NCI-H1694 (cell line): ENCODE measurements around the gene TESPA1.

ENCODE experiments used
- DNase-seq: peaks from one replicate; lab custom pipeline; 2025; lab: John Stamatoyannopoulos, UW

Gene TESPA1

DNA sequence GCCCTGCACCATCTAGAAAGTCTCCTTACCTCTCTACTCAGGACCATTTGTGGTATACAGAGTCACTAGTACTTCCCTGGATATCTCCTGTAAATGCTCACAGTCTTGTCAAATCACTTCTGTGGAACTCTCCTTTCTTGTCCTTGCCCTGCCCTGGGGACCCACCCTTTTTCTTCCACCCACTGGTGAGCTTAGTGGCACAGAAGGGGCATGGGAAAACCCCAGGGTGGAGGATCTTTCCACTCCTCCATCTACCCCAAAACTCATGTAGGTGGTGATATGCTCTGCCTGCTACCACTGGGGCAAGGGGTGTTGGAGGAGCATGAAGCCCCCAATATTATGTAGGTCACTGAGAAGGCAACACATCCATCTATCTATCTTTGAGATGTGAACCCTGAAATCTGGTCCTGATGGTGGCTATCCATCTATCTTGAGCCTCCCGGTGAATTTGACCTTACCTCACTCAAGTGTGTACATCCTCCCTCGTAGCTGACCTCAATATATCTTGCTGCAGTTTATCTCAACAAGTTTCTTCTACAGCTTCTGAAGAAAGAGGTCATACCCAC, 943 bp downstream of the TESPA1 start:
- DNase-seq = no peak

- no peak for DNase-seq
Observed at GRCh38 chr12:54981796-54982195, 2.8 kb downstream of the TESPA1 start.

- DNase-seq = no peak
Observed at GRCh38 chr12:54980341-54980740, 4.2 kb downstream of the TESPA1 start.

DNA sequence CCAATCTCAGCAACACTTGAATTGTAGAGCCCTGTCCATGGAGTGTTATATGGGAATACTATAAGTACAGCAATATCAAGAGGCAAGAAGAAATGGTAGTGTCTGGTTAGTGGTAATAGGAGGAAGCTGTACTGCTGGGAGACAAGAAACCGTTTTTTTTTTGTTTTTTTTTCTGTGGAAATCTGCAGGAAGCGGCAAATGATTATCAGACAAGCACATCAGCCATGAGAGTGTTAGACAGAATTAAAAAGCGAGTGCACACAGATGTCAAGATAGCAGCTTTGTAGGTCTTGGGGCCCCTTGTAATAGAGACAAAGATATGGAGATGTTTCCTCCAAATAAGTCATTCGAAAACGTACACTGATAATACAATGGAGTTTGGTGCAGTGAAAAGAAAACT, 6.7 kb downstream of the TESPA1 start:
- no peak for DNase-seq

- no peak for DNase-seq
Observed at GRCh38 chr12:54977155-54977554, 7.4 kb downstream of the TESPA1 start.

GRCh38 chr12:54975875-54976274, 8.7 kb downstream of the TESPA1 start:
- no peak for DNase-seq

DNA sequence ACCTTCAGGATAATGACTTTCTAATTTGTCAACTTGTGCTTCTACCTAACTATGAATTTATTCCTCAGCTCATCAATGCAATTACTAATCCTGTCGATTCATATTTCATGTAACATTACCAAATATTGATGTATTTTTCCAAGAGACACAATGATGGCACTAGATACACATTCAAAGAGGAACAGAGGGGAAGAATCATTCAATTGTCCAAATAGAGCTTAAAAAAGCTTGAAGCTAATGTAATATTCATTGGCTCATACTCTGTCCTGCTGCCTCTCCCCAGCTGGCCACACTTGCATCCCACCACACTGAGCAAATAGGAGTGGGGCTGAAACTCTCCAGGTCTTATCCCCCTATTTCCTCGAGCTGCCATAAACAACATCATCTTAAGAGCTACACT, 9.3 kb downstream of the TESPA1 start:
- no peak for DNase-seq

- no peak for DNase-seq
Observed at GRCh38 chr12:54974279-54974678, 10.3 kb downstream of the TESPA1 start.

DNA sequence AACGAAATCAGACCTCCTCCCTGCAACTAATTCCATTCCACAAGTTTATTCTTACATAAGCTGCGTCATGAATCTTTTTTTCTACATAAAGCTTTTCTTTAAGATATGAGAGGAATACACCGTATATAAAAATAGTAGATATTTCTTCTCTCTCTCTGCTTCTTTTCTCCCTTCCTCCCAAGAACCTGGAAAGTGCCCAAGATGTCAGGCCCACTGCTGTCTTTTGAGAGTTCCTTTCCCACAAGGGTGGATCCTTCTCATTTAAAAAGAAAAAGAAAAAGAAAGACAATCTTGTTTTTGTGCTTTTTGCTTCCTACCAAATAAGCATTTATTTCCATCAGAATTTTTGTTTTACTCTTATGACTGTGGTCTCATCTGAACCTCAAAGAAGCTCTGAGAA, 11.0 kb downstream of the TESPA1 start:
- no peak for DNase-seq

- DNase-seq = no peak
Observed at GRCh38 chr12:54970741-54971140, 13.8 kb downstream of the TESPA1 start.

DNA sequence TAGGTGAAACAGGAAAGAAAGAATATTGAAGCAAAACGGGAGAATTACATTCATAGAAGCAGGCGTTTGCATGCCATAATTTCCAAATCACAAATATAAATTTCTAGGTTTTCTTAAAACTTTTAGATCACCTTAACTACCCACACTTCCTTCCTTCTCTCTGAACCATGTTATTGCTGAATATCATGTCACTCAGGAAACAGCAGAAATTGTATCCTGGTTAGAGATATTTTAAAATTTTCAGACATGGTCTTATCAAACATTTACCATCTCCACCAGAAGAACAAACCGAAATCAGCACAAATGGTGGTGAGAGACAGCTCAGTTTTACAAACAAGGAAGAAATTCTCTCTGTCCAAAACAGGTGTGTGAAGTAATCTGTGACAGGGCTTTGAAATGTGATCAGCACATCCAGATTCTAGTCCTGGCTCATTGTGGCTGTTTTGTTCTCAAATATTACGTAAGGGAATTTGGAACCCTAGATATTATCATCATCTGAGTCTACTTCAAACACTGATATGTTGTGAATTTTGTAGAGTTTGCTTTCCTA, 16.3 kb downstream of the TESPA1 start:
- no peak for DNase-seq

GRCh38 chr12:54967461-54967860, 17.1 kb downstream of the TESPA1 start:
- DNase-seq = no peak

- no peak for DNase-seq
Observed at GRCh38 chr12:54961190-54961589, 23.4 kb downstream of the TESPA1 start.

DNA sequence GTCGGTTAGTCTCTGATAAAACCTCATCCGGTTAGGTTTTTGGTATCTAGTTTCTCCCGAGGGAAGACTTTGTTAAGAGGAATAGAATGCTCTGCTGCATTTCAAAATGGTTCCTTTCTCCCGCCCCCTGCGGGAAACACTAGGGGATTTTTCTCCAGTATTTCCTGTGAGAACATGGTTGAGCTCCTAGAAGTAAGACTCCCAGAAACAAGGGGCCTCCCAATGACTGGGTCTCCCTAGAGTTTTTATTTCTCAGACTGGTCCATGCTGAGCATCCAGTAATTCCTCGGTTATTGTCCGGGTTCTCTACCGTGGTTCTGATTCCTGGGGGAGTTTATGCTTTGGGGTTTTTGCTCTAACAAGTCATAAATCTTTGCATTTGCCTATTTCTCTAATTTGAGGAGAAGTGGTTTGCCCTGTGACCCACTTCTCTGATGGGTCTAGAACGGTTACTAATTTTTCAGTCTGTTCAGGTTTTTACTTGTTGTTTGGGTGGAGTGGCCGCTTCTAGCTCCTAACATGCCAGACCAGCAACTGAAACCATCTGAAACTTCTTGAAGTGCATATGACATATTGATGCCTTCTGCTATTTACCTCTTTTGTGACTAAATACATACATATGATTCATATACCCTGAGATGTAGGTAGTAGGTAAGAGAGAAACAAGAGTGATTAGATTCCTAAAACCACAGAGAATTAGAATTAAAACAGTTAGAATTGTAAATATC, 25.1 kb downstream of the TESPA1 start:
- DNase-seq = no peak

GRCh38 chr12:54958048-54958658, 26.4 kb downstream of the TESPA1 start:
- peak; percentile 76 for DNase-seq

DNA sequence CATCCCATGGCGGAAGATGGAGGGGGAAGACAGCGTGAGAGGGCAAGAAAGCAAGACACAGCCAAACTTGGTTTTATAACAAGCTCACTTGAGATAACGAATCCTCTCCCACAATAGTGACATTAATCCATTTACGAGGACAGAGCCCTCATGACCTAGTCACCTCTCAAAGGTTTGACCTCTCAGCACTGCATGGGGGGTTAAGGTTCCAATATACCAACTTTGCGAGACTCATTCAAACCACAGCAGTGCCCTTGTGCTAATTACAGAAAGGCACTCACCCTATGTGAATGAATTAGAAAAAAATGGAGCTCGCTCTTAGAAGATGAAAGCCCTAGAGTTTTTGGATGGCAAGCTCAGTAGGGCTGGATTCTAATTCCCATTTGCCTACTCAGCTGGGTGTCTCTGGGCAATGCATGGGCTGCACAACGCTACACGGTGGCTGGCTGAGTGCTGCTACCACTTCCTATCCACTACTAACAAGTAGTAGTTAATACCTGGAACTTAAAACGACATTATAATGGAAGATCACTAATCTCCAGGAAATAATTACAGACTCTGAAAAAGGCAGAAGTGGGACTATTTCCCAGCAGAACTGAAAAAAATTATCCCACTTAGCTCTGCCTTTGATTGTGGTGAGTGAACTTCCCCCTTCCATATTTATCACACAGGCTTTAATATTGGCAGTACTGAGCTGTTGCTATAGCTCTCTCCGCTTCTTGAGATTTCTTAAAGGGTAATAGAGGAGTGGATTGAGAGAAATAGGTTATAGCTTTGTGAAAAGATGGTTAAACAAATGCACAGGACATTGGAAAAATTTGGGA, 27.5 kb downstream of the TESPA1 start:
- no peak for DNase-seq

DNA sequence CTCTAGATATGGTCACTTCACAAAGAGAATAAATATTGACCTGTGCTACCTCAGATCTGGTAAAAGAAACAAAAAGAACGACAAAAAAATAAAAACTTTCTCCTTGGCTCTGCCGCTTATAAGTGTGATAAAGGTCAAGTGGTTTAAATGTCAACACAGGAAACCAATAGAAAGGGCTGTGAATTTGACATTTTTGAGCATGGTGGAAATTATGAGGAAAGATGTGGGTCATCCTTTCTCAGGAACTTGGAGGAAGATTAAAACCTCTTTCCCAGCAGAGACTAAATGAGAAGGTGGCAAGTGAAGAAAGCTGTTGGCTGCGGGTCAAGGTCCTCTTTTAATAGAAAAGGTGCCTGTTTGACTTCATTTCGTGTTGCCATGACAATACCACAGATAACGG, 28.2 kb downstream of the TESPA1 start:
- DNase-seq = no peak

DNA sequence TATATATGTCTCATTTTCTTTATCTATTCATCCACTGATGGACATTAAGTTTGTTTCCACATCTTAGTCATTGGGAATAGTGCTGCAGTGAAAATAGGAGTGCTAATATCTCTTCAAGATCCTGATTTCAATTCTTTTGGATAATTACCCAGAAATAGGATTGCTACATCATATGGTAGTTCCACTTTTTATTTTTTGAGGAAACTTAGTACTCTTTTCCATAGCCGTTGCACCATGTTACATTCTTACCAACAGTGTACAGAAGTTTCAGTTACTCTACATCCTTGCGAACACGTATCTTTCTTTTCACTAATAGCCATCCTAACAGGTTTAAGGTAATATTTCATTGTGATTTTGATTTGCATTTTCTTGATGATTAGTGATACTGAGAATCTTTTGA, 29.8 kb downstream of the TESPA1 start:
- DNase-seq = no peak

DNA sequence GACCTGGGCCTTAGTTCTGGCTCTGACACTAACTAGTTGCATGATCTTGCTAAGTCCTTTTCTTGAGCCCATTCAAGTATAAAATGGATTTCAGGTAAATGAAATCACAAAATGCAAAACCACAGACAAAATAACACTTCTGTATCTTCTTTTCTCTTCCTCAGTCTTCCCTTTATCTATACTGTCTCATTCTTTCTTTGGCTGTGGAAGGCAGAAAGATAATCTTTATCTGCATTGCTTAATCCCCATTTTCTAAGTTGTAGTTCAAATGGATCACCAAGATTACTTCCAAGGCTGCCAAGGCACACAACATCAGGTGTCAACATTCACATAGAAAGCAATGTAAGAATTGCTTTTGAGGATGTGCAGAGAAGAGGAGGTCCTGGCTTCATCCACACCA, 30.3 kb downstream of the TESPA1 start:
- DNase-seq = no peak

DNA sequence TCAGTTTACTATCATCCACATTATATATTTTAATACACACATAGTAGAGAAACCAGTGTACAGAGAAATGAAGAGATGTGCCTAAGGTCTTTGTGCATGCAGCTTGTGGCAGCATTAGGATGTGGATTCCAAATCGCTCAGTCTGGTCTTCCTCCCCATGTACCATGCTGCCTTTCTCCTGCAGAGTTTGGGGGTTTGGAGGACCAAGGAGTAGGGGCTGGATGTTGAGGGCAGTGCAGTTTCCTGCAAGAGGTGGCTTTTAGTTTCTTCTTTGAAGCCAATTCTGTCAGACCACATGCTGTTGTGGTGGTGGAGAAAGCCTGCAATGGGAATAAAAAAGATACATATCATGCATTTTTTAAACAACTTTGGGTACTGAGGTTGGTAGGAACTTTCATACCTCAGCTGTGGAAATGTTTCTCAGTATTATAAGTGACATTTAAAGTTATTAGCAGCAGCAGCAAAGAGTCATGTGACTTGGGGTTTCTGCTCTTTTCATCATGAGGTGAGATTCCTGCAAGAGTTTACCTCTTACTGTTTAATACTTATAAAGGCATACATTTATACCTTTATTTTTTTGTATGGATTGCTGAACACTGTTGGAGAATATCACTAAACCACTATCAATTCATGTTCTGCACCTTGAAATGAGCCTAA, 34.4 kb downstream of the TESPA1 start:
- no peak for DNase-seq

DNA sequence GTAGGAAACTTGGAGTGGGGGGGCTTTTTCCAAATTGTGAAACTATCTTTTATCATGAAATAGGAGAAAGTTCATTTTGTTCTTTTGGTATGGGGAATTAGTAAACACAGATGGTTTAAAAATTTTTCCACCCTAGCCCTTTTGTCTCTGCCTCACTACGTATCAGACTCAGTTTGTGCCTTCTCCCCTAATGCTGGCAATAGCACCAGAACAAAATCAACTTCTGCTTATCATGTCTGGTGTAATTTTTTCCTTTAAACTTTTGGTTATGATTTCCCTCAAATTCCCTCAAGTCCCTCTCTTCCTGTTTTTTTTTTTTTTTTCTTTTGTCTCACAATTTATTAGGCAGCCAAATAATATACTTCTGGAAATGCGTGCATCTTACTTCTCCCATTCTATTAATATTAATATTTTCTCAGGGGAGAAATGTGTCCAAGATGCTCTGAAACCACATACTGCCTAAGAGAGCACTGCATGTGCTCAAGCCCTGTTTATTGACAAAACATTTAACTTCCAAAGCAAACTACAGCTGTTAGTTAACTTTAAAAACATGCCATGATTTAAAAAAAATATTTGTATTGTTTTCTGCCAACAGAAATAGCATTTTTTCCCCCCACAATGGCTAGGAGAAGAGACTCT, 35.4 kb downstream of the TESPA1 start:
- no peak for DNase-seq
